ENCODE results near the gene OBP2A.

The OBP2A gene

GRCh38 chr9:135580664-135581380 lies 34.9 kb downstream of the OBP2A start:
- no peak for DNase-seq

- DNase-seq = no peak
These were observed 35.9 kb downstream of the OBP2A start for GRCh38 chr9:135581636-135582426.

- no peak for DNase-seq
These were observed 36.6 kb downstream of the OBP2A start for GRCh38 chr9:135582541-135582940.

GRCh38 chr9:135582966-135583687 lies 37.2 kb downstream of the OBP2A start:
- no peak for DNase-seq

DNA sequence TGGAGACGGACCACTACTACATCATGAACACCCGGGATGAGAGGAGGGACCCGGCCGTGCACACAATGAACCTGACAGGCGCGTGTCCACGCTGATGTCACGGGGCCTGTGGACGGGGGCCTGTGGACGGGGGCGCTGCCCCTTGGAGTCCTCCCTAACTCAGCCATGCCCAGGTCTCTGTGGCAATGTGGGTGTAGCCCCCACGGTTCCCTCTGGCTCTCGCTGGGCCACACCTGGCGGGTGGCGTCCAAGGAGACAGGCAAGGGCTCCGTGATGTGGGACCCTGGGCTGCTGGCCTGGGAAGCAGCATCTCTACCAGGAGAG lies 37.7 kb downstream of the OBP2A start:
- DNase-seq = no peak

GRCh38 chr9:135584371-135584770 lies 38.4 kb downstream of the OBP2A start:
- DNase-seq = no peak

DNA sequence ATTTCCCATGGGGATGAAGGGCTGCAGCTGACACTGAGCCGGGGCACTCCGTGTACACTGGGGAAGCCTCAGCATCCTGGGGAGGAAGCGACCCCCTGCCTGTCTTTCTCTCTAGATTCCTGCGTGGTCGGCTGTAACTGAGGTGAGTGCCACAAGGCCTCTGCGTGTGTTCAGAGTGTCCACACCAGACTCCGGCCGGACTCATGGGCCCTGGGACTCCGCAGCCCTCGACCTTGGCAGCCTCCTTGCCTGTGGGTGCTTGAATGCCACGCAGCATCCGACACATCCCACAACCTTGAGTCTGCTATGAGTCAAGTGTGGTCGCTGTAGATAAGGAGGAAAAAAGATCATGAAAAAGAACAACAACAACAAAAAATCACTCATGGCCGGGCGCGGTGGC lies 39.0 kb downstream of the OBP2A start:
- no peak for DNase-seq

DNA sequence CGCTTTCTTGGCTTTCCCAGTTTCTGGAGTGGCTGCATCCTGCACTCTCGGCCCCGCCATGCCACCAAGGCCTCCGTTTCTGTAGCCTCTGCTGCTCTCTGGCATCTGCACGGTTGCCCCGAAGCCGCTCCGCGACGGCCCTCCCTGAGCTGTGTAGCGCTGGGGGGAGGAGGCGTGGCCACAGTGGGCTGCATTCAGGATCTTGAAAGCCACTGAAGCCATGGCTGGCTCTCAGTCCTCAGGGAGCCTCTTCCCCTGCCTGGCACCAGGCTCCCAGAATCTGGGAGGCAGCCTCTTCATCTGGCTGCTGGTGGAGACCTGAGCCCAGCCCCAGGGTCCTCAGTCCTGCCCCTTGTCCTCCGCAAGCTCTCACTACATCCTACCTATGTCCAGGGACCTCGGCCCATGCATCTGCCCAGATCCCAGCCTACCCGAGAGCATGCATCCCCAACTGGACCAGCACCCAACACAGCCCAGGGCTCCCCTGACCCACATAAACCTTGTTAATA lies 40.7 kb downstream of the OBP2A start:
- DNase-seq = no peak

DNA sequence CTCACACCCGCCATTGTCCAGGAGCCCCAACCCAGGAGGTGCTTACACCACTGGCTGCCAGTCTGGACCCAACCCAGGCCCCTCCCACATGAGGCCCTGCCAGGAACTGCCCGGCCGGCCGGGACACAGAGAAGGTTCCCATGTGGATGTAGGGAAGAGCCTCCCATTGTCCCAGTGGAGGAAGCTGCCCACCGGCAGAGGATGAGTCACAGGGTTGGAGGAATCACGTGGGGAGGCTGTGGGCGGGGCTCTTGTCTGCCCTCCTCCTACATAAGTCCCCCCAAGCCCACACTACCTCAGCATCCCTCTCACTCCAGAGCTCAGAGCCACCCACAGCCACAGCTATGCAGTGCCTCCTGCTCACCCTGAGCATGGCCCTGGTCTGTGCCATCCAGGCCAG lies 41.7 kb downstream of the OBP2A start:
- DNase-seq = no peak

DNA sequence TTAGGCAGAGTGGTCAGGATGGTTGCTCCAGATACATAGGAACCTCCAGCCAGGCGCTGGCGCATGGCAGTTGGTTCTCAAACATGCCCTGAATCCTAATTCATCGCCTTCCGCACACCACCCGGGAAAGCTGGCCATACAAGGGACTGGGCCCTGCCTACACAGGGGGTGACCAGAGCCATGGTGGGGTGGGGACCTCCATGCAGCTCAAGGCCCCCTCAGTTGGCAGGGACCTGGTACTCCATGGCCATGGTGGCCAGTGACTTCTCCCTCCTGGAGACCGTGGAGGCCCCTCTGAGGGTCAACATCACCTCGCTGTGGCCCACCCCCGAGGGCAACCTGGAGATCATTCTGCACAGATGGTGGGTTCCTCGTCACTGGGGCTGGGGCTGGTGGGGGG lies 42.4 kb downstream of the OBP2A start:
- no peak for DNase-seq

DNA sequence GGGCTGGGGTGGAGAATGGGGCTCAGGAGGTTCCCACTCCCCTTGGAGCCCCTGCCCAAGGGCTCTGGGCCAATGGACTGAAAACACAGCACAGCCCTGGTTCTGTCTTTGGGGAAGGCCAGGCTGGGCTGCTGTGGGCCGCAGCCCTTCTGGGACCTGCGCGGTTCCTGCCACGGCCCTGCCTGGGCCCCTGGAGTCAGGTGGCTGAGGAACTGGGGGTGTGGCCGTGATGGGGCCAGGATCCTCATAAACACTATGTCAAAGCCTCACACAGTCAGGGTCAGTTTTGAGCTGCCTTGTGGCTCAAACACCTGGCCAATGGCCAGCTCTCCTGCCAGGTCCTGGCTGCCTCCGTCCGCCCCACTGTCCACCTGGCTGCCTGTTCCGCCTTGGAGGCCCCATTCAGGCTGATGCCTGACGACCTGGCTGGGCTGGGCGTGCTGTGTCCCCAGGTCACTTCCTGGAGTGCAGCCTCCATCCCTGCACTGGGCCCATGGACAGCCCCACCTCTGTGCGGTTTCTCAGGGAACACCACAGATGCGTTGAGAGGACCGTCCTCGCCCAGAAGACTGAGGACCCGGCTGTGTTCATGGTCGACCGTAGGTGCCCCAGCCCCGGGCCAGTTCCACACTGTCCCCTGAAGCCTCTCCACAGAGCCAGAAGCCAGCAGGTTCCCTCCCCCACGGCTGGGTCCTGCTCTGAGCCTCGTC lies 43.1 kb downstream of the OBP2A start:
- no peak for DNase-seq

GRCh38 chr9:135589596-135590485 lies 43.9 kb downstream of the OBP2A start:
- DNase-seq = no peak

- DNase-seq = no peak
These were observed 44.7 kb downstream of the OBP2A start for GRCh38 chr9:135590486-135591079.

GRCh38 chr9:135591506-135592330 lies 45.8 kb downstream of the OBP2A start:
- no peak for DNase-seq

- no peak for DNase-seq
These were observed 46.3 kb downstream of the OBP2A start for GRCh38 chr9:135592331-135592590.

- no peak for DNase-seq
These were observed 46.7 kb downstream of the OBP2A start for GRCh38 chr9:135592625-135593024.

GRCh38 chr9:135596211-135596610 lies 50.3 kb downstream of the OBP2A start:
- no peak for DNase-seq
